ENCODE data around the gene STARD3.
A peak's percentile ranks its signal among the peaks of the same experiment; 100 is the strongest.

STARD3 gene

GRCh38 chr17:39664581-39665561, 27.9 kb downstream of the STARD3 start, which contains the start of gene TCAP:
Gene TCAP (plus strand): TSS chr17:39665349. CDS start chr17:39665360, 11 bp downstream.
- H3K4me3 Mint-ChIP-seq, result no peak within 1 kb of the TSS

GRCh38 chr17:39665642-39666224, 28.8 kb downstream of the STARD3 start:
- peaks cover 12% of the 10 kb centered on the region for H3K27me3 Mint-ChIP-seq
- H3K27ac Mint-ChIP-seq, result no peak overlapping the region
- no peaks in the 10 kb centered on the region for H3K9me3 Mint-ChIP-seq
- peaks cover 5% of the 10 kb centered on the region for H3K36me3 Mint-ChIP-seq (ENCODE audit: low read depth)
- H3K4me1 Mint-ChIP-seq (ENCODE audit: low read depth), result peaks cover 19% of the 10 kb centered on the region
- H3K4me3 Mint-ChIP-seq, result no peak overlapping the region

More at GRCh38 chr17:39664581-39665561, 27.9 kb downstream of the STARD3 start, which contains the start of gene TCAP:
- peaks cover 12% of the 10 kb centered on the region for H3K27me3 Mint-ChIP-seq
- H3K36me3 Mint-ChIP-seq (ENCODE audit: low read depth), result peaks cover 5% of the 10 kb centered on the region
- peaks cover 19% of the 10 kb centered on the region for H3K4me1 Mint-ChIP-seq (ENCODE audit: low read depth)
- no peak within 1 kb of the TSS for H3K27ac Mint-ChIP-seq
- H3K9me3 Mint-ChIP-seq, result no peaks in the 10 kb centered on the region

GRCh38 chr17:39666231-39666600, 29.3 kb downstream of the STARD3 start:
- H3K27ac Mint-ChIP-seq, result no peak overlapping the region
- peaks cover 12% of the 10 kb centered on the region for H3K27me3 Mint-ChIP-seq
- H3K4me1 Mint-ChIP-seq (ENCODE audit: low read depth), result peaks cover 18% of the 10 kb centered on the region
- no peak overlapping the region for H3K4me3 Mint-ChIP-seq
- H3K36me3 Mint-ChIP-seq (ENCODE audit: low read depth), result peaks cover 2% of the 10 kb centered on the region
- H3K9me3 Mint-ChIP-seq, result no peaks in the 10 kb centered on the region

- peaks cover 12% of the 10 kb centered on the region for H3K4me1 Mint-ChIP-seq (ENCODE audit: low read depth)
- H3K27ac Mint-ChIP-seq, result no peak overlapping the region
- H3K27me3 Mint-ChIP-seq, result peaks cover 12% of the 10 kb centered on the region
- no peaks in the 10 kb centered on the region for H3K9me3 Mint-ChIP-seq
- no peaks in the 10 kb centered on the region for H3K36me3 Mint-ChIP-seq (ENCODE audit: low read depth)
- H3K4me3 Mint-ChIP-seq, result no peak overlapping the region
Observed at GRCh38 chr17:39666601-39667261, 29.8 kb downstream of the STARD3 start.

GRCh38 chr17:39667262-39667944, 30.5 kb downstream of the STARD3 start:
- H3K9me3 Mint-ChIP-seq, result no peaks in the 10 kb centered on the region
- H3K36me3 Mint-ChIP-seq (ENCODE audit: low read depth), result no peaks in the 10 kb centered on the region
- no peak overlapping the region for H3K27ac Mint-ChIP-seq
- H3K4me1 Mint-ChIP-seq (ENCODE audit: low read depth), result peaks cover 11% of the 10 kb centered on the region
- H3K4me3 Mint-ChIP-seq, result peak overlapping the region; percentile 41
- H3K27me3 Mint-ChIP-seq, result peaks cover 12% of the 10 kb centered on the region

- Mint-ChIP-seq H3K27me3 (peaks cover 12% of the 10 kb centered on the region), H3K4me1 (ENCODE audit: low read depth) (peaks cover 11% of the 10 kb centered on the region), H3K36me3 (ENCODE audit: low read depth) (no peaks in the 10 kb centered on the region), H3K4me3 (peak within 1 kb of the TSS; percentile 69), H3K9me3 (no peaks in the 10 kb centered on the region), H3K27ac (no peak within 1 kb of the TSS)
Observed at GRCh38 chr17:39667945-39668924, 31.3 kb downstream of the STARD3 start, which contains the start of gene PNMT. Gene PNMT (plus strand): TSS chr17:39668453. CDS start chr17:39668476, 23 bp downstream.

GRCh38 chr17:39669897-39670735, 33.2 kb downstream of the STARD3 start:
- H3K4me3 Mint-ChIP-seq, result no peak overlapping the region
- peaks cover 12% of the 10 kb centered on the region for H3K27me3 Mint-ChIP-seq
- no peaks in the 10 kb centered on the region for H3K9me3 Mint-ChIP-seq
- H3K27ac Mint-ChIP-seq, result no peak overlapping the region
- H3K36me3 Mint-ChIP-seq (ENCODE audit: low read depth), result no peaks in the 10 kb centered on the region
- peaks cover 12% of the 10 kb centered on the region for H3K4me1 Mint-ChIP-seq (ENCODE audit: low read depth)

GRCh38 chr17:39670746-39671145, 33.8 kb downstream of the STARD3 start:
- H3K27ac Mint-ChIP-seq, result no peak overlapping the region
- peaks cover 12% of the 10 kb centered on the region for H3K27me3 Mint-ChIP-seq
- H3K4me3 Mint-ChIP-seq, result no peak overlapping the region
- H3K4me1 Mint-ChIP-seq (ENCODE audit: low read depth), result peaks cover 18% of the 10 kb centered on the region
- H3K9me3 Mint-ChIP-seq, result no peaks in the 10 kb centered on the region
- H3K36me3 Mint-ChIP-seq (ENCODE audit: low read depth), result no peaks in the 10 kb centered on the region

- no peaks in the 10 kb centered on the region for H3K36me3 Mint-ChIP-seq (ENCODE audit: low read depth)
- H3K27me3 Mint-ChIP-seq, result peaks cover 7% of the 10 kb centered on the region
- H3K9me3 Mint-ChIP-seq, result no peaks in the 10 kb centered on the region
- H3K4me1 Mint-ChIP-seq (ENCODE audit: low read depth), result peaks cover 26% of the 10 kb centered on the region
- no peak overlapping the region for H3K4me3 Mint-ChIP-seq
- no peak overlapping the region for H3K27ac Mint-ChIP-seq
Observed at GRCh38 chr17:39671651-39672521, 34.9 kb downstream of the STARD3 start.

- H3K4me1 Mint-ChIP-seq (ENCODE audit: low read depth), result peaks cover 32% of the 10 kb centered on the region
- no peaks in the 10 kb centered on the region for H3K36me3 Mint-ChIP-seq (ENCODE audit: low read depth)
- H3K4me3 Mint-ChIP-seq, result no peak overlapping the region
- no peaks in the 10 kb centered on the region for H3K9me3 Mint-ChIP-seq
- H3K27me3 Mint-ChIP-seq, result peaks cover 5% of the 10 kb centered on the region
- no peak overlapping the region for H3K27ac Mint-ChIP-seq
Observed at GRCh38 chr17:39672522-39673334, 35.8 kb downstream of the STARD3 start.

- Mint-ChIP-seq H3K9me3 (no peaks in the 10 kb centered on the region), H3K4me3 (no peak overlapping the region), H3K27me3 (peaks cover 3% of the 10 kb centered on the region), H3K36me3 (ENCODE audit: low read depth) (no peaks in the 10 kb centered on the region), H3K27ac (no peak overlapping the region), H3K4me1 (ENCODE audit: low read depth) (peaks cover 38% of the 10 kb centered on the region)
Observed at GRCh38 chr17:39673335-39674081, 36.6 kb downstream of the STARD3 start.
